ENCODE measurements around the gene APOBEC3G.

GRCh38 chr22:39115570-39115969 is 38.5 kb downstream of the APOBEC3G start:
- TF ChIP-seq CTCF (IDR thresholded peaks at IDR 0.05) = no peak
- TF ChIP-seq POLR2A (IDR thresholded peaks at IDR 0.05) = no peak

All from thyroid gland (tissue), 4 donors.